HS-5 (cell line): Measurements from ENCODE around the gene ANXA8.
A peak's percentile ranks its signal among the peaks of the same experiment; 100 is the strongest.
"Not testable (repeated sequence)": the region's sequence is repeated elsewhere in the genome, so short reads cannot be mapped to it uniquely, and the experiment has no call there.

Experiments
- DNase-seq: peaks from one replicate; pipeline ENCODE4 v3.0.0-alpha.2; 2012; ENCODE audit warnings: low read depth

The ANXA8 gene

DNA sequence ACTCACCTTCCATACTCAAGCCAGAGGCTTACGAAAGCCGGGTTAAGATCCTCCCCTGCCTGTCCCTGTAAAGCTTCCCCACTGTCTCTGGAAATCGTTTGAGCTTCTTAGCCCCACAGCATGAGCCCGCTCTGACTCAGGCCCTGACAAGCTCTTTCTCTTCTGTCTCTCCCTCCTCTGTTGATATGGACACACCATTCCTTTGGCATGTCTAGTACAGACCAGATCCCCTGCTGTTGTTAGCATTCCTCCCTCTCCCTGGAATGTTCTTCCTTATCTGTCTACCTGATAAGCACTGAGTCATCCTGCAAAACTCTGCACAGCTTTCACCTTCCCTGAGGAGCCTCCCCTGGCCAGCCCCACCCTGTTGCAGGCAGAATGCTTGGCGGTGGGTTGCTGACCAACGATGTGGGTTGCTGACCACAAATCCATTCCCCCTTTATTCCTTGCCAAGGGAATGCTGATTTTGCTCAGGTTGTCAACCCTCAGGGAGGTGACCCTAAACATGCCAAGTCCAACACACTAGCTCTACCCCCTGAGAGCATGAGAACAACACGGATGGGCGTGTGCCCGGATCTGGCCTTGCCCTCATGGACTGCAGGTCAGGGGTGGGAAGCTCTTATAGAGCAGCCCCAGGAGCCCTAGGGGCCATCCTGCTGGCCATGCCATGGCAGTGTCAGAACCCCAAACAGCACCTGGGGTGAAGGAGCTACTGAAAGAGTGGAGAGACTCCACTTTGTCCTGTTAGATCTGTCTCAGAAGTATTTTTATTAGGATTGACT lies 21.1 kb downstream of the ANXA8 start:
- DNase-seq, result not testable (repeated sequence)

GRCh38 chr10:47461261-47461687 lies 22.6 kb downstream of the ANXA8 start:
- DNase-seq, result not testable (repeated sequence)

DNA sequence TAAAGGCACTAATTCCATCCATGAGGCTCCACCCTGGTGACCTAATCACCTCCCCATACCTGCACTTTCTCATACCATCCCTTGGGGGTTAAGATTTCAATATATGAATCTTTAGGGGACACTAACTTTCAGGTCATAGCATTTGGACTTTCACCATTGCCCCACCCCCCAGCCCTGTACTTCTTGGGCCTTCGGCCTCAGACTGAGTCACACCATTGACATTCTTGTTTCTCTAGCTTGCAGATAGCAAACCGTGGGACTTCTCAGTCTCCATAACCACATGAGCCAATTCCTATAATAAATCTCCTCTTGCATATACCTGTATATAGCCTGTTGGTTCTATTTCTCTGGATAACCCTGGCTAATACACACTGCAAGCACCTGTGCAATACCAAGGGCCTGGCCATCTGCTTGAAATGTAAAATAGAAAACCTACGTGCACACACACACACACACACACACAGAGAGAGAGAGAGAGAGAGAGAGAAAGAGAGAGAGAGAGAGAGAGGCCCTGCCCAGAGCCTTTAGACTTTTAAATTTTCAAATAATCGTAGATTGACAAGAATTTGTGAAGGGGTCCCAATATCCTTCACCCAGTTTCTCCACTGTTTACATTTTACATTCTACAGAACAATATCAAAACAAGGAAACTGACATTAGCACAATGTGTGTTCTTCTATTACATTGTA lies 25.3 kb downstream of the ANXA8 start:
- peak; percentile 39 for DNase-seq

DNA sequence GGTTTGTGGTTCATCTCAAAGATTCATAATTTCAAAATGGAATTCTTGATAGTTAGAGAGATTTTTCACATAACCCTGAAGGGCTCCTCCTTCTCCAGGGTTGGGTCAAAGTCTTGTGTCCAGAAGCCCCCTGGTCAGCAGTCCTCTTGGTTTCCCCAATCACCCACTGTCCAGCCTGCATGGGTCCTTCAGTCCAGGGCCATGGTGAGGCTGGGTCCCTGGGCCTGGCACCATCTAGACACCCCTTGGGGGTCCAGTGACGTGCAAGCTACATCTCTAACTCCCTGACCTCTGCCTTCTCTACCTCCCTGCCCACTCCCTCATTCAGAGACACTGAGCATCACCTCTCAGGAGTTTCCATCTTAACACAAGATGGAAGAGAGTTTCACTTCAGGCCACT lies 26.1 kb downstream of the ANXA8 start:
- no peak for DNase-seq

DNA sequence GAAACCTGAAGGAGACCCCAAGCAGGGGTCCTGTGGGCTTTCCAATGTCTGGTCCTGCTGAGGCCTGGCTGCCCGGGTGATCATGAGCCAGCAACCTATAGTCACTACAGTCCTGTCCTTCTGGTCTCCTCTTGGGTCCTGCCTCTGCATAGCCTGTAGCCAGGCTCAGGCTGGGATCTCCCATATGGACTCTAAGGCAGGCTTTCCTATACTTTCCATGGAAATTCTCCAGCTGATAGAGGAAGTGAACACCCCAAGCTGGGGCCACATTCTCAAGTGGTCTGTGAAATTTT lies 26.4 kb downstream of the ANXA8 start:
- DNase-seq, result no peak

GRCh38 chr10:47456794-47457527 lies 27.0 kb downstream of the ANXA8 start:
- DNase-seq, result no peak

- DNase-seq, result no peak
These were observed 27.7 kb downstream of the ANXA8 start for GRCh38 chr10:47456079-47456785.

GRCh38 chr10:47455350-47456078 lies 28.4 kb downstream of the ANXA8 start:
- DNase-seq, result not testable (repeated sequence)

GRCh38 chr10:47454780-47455058 lies 29.2 kb downstream of the ANXA8 start:
- DNase-seq, result no peak

DNA sequence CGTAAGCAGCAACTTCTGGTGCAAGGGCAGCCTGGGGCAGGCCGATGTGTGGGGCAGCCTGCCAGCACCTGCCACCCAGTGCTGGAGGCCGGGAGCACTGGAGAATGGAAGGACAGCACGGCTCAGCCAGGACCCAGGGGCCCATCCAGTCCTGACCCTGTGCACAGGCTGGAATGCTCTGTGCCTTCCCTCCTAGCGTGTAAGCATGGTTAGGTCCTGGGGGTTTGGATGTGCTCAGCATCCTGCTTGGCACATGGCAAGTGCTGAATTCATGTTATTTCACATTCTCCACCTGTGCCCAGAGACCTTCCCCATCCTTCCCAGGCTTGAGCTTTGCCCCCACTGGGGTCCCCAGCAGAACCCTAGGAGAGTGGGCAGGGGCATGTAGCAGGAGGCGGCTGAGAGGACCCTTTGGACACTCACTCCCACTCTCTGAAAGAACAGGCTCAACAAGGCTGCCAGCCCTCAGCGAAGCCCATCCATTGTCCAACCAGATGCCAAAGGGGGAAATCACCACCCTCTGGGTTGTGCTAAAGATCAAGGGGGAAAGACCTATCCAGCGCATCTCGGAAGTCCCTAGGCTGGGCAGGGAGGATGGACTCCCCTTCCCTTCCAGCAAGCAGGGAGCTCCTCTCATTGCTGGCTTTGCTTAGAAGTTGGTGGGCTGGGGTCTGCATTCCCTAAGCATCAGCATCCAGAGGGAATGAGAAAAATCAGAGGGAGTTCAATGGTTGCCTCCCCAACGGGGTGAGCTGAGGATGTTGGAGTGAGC lies 29.7 kb downstream of the ANXA8 start:
- no peak for DNase-seq

DNA sequence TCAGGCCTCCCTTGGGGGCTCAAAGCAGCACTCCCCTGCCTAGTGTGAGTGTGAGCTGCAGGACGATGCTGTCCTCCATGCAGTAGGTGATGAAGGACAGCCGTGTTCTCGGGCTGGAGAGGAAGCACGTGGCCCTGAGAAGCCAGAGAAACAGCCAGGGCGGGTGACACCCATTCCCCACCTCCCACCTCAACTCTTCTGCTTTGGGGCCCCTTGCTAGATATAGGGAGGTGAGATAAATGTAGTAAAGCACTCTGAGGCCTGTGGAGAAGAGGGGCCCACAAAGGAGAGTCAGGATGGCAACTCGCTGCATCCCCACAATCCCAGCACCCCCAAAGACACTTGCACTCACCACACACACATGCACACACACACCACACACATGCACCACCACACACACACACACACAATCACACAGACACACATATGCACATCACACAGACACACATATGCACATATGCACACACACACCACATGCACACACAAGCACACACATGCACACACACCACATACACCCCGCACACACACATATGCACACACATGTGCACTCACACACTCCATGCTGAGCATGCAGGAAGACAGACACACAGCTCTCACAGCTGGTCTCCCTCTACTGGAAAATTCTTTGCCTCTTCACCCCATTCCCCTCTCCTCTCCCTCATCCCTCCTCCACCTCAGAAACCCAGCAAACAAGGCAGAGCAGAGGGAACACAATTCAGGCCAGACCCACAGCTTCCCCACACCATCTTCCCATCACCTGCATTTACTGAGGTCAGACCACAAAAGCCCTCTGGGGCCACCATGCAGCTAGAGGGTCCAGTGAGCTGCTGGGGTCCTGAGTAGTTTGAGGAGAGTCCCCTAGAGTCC lies 30.5 kb downstream of the ANXA8 start:
- DNase-seq, result no peak

- no peak for DNase-seq
These were observed 31.3 kb downstream of the ANXA8 start for GRCh38 chr10:47452495-47453140.

- DNase-seq, result no peak
These were observed 31.9 kb downstream of the ANXA8 start for GRCh38 chr10:47451998-47452494.

DNA sequence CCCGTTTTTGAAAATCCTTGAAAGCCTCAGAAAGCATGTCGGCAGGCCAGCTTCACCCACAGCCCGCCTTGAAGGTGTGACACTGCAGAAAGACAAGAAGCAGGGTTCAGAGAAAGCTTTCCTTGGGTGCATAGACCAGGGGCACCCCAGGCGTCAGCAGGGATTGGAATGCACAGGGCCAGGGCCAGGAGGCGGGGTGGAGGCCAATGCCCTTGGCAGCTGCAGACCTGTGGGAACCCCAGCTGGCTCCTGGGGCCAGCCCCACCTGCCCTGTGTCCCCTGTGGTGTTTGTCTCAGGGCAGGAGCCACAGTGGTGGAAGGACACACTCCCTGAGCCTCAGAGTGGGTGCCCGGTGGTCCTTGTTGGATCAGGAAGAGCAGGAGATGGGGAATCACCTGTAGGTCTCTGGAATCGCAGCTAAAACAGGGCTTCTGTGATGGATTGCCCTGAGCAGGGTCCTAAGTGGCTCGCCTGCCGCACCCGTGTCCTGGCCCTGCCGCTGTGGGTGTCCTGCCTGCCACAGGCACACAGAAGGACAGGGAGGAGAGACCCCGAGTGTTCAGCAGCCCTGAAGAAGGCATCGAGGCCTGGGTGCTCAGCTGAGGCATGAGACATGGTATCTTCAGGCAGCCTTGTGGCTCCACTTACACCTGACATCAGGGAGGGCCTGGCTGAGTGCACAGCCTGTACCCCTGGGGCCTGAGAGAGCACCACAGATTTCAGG lies 32.5 kb downstream of the ANXA8 start:
- no peak for DNase-seq

GRCh38 chr10:47450442-47450841 lies 33.5 kb downstream of the ANXA8 start:
- DNase-seq, result no peak

DNA sequence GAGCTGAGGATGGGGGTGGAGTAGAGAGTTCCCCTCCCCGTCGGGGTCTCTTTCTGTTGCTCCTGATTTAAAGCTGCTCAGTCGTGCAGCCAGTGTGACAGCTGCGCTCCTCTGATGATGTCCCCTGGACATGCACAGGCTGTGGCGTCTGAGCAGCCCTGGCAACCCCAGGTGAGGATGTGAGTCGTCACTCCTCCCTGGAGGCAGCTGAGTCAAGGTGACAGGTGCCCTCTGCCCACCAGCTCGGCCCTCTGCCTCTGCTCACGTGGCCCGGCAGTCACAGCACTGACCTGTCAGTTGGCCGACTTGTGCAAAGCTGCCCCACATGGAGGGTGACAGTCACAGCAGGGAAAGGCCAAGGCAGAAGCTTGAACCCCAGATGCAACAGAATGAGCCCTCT lies 33.9 kb downstream of the ANXA8 start:
- DNase-seq, result no peak

DNA sequence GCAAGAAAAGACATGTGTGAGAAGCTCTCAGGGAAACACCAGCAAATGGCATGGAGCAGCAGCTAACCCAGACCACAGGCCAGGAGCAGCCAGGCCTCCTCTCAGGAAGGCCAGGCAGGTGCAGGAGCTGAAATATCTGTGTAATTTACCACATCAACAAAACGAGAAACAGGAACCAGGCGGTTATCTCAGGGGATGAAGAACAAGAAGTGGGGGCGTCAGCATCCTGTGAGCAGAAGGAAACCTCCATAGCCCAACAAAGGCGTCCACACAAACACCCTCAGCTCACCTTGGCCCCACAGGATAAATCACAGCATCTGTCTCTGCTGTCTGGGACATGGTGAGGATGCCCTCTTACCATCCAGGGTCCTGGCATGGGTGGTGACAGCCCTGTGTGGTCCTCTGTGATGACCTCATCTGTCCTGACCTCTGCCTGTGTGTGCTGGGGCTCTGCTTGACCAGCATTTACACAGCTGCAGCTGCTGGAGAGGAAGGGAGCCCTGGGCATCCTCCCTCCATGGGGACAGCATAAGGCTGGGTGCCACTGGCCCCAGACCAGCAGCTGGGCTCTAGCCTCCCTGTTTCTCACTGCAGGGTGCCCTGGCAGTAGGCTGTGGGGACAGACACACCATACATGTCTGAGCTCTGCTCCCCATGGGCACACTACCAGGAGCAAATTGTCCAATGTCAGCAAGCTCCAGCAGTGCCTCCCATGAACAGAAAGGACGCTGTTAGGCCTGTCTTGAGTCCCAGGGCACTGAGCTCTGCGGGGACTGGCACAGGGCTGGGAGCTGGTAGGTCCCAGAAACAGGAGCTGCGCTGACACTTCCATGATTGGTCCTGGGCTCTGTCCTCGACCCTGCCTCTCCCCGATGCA lies 34.6 kb downstream of the ANXA8 start:
- no peak for DNase-seq

DNA sequence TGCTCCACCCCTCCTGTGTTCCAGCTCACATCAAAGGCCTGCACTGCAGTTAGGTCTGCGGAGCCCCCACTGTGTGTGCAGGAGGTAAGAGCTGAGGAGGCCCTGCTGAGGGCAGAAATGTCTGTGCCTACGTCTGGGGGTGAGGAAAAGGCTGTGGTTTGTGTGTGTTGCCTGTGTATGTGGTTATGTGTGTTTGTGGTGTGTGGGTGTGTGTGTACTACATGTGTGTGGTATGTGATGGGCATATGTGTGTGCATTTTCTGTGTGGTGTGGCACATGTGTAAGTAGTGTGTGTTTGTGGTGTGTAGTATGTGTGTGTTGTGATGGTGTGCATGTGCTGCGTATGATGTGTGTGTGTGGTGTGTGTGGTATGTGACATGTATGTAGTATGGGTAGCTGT lies 36.2 kb downstream of the ANXA8 start:
- no peak for DNase-seq
